Transverse colon (tissue), 4 donors: Measurements from ENCODE around the gene PITPNC1. TPM values are rescaled to one million over a fixed set of nuclear protein-coding genes. Genes with fewer than 3 reads are reported as not detected.
"Not testable (repeated sequence)": the region's sequence is repeated elsewhere in the genome, so short reads cannot be mapped to it uniquely, and the experiment has no call there.

Experiments
- DNase-seq: peaks from one replicate; pipeline ENCODE4 v3.0.0-alpha.2; 2019
- H3K27ac ChIP-seq, 4 donors: fragments of 200-600 bp; sonication (generic); 2 replicates each; pipeline ENCODE4 v1.5.1; 2016 to 2018; ENCODE audit warnings: inconsistent platforms in 4 of 4
- H3K27me3 ChIP-seq: fragments of 200-600 bp; sonication (generic); 2 replicates; pipeline ENCODE4 v1.5.1; 2017; ENCODE audit warnings: inconsistent platforms
- H3K36me3 ChIP-seq, 4 donors: fragments of 200-600 bp; sonication (generic); 2 replicates each; pipeline ENCODE4 v1.5.1; 2017 to 2019; ENCODE audit warnings: inconsistent platforms in 4 of 4
- H3K4me1 ChIP-seq, 4 donors: fragments of 200-600 bp; sonication (generic); 2 replicates each; pipeline ENCODE4 v1.5.1; 2017 to 2020; ENCODE audit warnings: inconsistent platforms in 4 of 4
- H3K4me3 ChIP-seq, 4 donors: fragments of 200-600 bp; sonication (generic); 1 replicate in 1 of 4; 2 replicates in 3 of 4; pipeline versions ENCODE4 v1.5.1 to v1.6.1; 2017 to 2019; ENCODE audit warnings: inconsistent platforms in 4 of 4
- H3K9me3 ChIP-seq, 2 donors: fragments of 200-600 bp; sonication (generic); 2 replicates each; pipeline ENCODE4 v1.5.1; 2017 to 2019; ENCODE audit warnings: inconsistent platforms in 2 of 2
- CTCF ChIP-seq, 5 experiments: fragments of 200-600 bp in 3 of 5; fragments of 450-650 bp in 2 of 5; sonication (generic) in 3 of 5; IDR thresholded peaks; 1 replicate in 2 of 5; 2 replicates in 3 of 5; pipeline ENCODE4 v1.5.1; 2016 to 2017; ENCODE audit warnings: antibody characterized with exemption in 5 of 5, inconsistent platforms in 3 of 5, mild to moderate bottlenecking in 2 of 5, moderate library complexity in 1 of 5
- EP300 ChIP-seq: sonication (generic); formaldehyde crosslinking; IDR thresholded peaks from one replicate; pipeline ENCODE4 v1.6.1; 2017; ENCODE audit warnings: antibody characterized with exemption, low read depth
- POLR2A ChIP-seq: fragments of 450-650 bp; IDR thresholded peaks from one replicate; pipeline ENCODE4 v1.6.1; 2016; ENCODE audit warnings: antibody characterized with exemption, mild to moderate bottlenecking, moderate library complexity
- POLR2AphosphoS5 ChIP-seq, 3 donors: sonication (generic); formaldehyde crosslinking; IDR thresholded peaks; one replicate each; pipeline ENCODE4 v1.6.1; 2016; ENCODE audit warnings: antibody characterized with exemption in 3 of 3
- WGBS, 2 donors: methylation state at CpG; one replicate each; pipeline ENCODE4 v1.1.5; 2018; ENCODE audit warnings: low coverage in 1 of 2; 5-methylcytosine and 5-hydroxymethylcytosine counted together
- in situ Hi-C, 4 donors: fragments of 200-750 bp; cut with MboI; loops; one replicate each; pipeline versions ENCODE4 v1.15.0 to v1.15.1; 2017; ENCODE audit warnings: low sequenced_read_pairs in 3 of 4, low pct_ligation_motif_present in 1 of 4, low pct_unique_long_range_greater_than_20kb in 1 of 4
- intact Hi-C: fragments of 100-400 bp; cut with DNase I; formaldehyde crosslinking; loops from one replicate; pipeline ENCODE4 v1.15.1; 2023; ENCODE audit warnings: low total_unique reads
- total RNA-seq, 4 donors: library from RNA; depleted of rRNA; stranded (reverse); fragments of >200 nt; gene quantifications; one replicate each; pipeline ENCODE4 v1.1.0, GENCODE V29; 2016

PITPNC1 gene
- total RNA-seq, 4 donors from 2014 or later: 1.6 to 10.3 (median 4.0) TPM

GRCh38 chr17:67493812-67494211 is 116.7 kb downstream of the PITPNC1 start:
- Histone ChIP-seq H3K36me3 (no peaks in the 10 kb centered on the region), H3K4me1 (peaks cover 0 to 20% (median 5%) of the 10 kb centered on the region in 4 donors), H3K4me3 (no peak overlapping the region), H3K27me3 (no peaks in the 10 kb centered on the region), H3K9me3 (no peaks in the 10 kb centered on the region), H3K27ac (no peak overlapping the region)
- in situ Hi-C loops: loop anchor here in 1 of 4 donors (25.0 kb wide), 2 partner anchors 118 to 193 kb away; no protein-coding TSS in a partner anchor
- intact Hi-C loops: loop anchor here (5.0 kb wide), 1 partner anchor 508 kb away; no protein-coding TSS in a partner anchor
- DNase-seq: no peak
- 61 to 72% methylated on average over 3 to 4 of the region's 4 CpGs for WGBS, 2 donors
- no peak for TF ChIP-seq EP300
- no peak for TF ChIP-seq POLR2AphosphoS5 (IDR thresholded peaks at IDR 0.05)

- in situ Hi-C loops: loop anchor here in 1 of 4 donors (25.0 kb wide), 2 partner anchors 117 to 192 kb away; no protein-coding TSS in a partner anchor
- H3K27ac ChIP-seq, H3K9me3 ChIP-seq, H3K27me3 ChIP-seq, intact Hi-C loops, H3K4me3 ChIP-seq, DNase-seq, H3K36me3 ChIP-seq: not testable (repeated sequence)
- H3K4me1 ChIP-seq: peaks cover 0 to 17% (median 5%) of the 10 kb centered on the region in 4 donors
- WGBS, 2 donors: 93 to 98% methylated on average over 5 of the region's 5 CpGs
Observed at GRCh38 chr17:67495534-67495933, 118.5 kb downstream of the PITPNC1 start.

GRCh38 chr17:67496286-67496685 is 119.2 kb downstream of the PITPNC1 start:
- no peak for TF ChIP-seq POLR2A
- no peak for TF ChIP-seq EP300
- no peak for TF ChIP-seq POLR2AphosphoS5 (IDR thresholded peaks at IDR 0.05)
- TF ChIP-seq CTCF (IDR thresholded peaks at IDR 0.05): no peak
- no peak overlapping the region for H3K4me3 ChIP-seq
- H3K36me3 ChIP-seq: no peaks in the 10 kb centered on the region
- H3K27ac ChIP-seq: no peak overlapping the region
- WGBS, 2 donors: 82 to 87% methylated on average over 7 of the region's 7 CpGs
- H3K4me1 ChIP-seq: peaks cover 0 to 14% (median 3%) of the 10 kb centered on the region in 4 donors
- H3K27me3 ChIP-seq: no peaks in the 10 kb centered on the region
- in situ Hi-C loops (loop anchor here in 1 of 4 donors (25.0 kb wide), 2 partner anchors 116 to 191 kb away; no protein-coding TSS in a partner anchor), intact Hi-C loops (no loop called here)
- H3K9me3 ChIP-seq: no peaks in the 10 kb centered on the region
- no peak for DNase-seq

GRCh38 chr17:67499685-67500084 is 122.6 kb downstream of the PITPNC1 start:
- no peaks in the 10 kb centered on the region for H3K9me3 ChIP-seq
- no peak overlapping the region for H3K27ac ChIP-seq
- no peak for TF ChIP-seq POLR2A
- TF ChIP-seq POLR2AphosphoS5 (IDR thresholded peaks at IDR 0.05): no peak
- TF ChIP-seq EP300: no peak
- no peak for TF ChIP-seq CTCF (IDR thresholded peaks at IDR 0.05)
- in situ Hi-C loops (loop anchor here in 1 of 4 donors (25.0 kb wide), 2 partner anchors 113 to 188 kb away; no protein-coding TSS in a partner anchor), intact Hi-C loops (no loop called here)
- H3K36me3 ChIP-seq: no peaks in the 10 kb centered on the region
- WGBS, 2 donors: 78 to 89% methylated on average over 4 of the region's 4 CpGs
- no peaks in the 10 kb centered on the region for H3K27me3 ChIP-seq
- no peak overlapping the region for H3K4me3 ChIP-seq
- no peak for DNase-seq
- H3K4me1 ChIP-seq: no peaks in the 10 kb centered on the region

- Histone ChIP-seq H3K27ac (no peak overlapping the region), H3K27me3 (no peaks in the 10 kb centered on the region), H3K9me3 (no peaks in the 10 kb centered on the region), H3K4me3 (no peak overlapping the region), H3K4me1 (no peaks in the 10 kb centered on the region), H3K36me3 (no peaks in the 10 kb centered on the region)
- 54 to 72% methylated on average over 2 of the region's 2 CpGs for WGBS, 2 donors
- DNase-seq: no peak
- intact Hi-C loops (no loop called here), in situ Hi-C loops (no loop called here)
- TF ChIP-seq POLR2AphosphoS5 (IDR thresholded peaks at IDR 0.05) (no peak), POLR2A (no peak), CTCF (IDR thresholded peaks at IDR 0.05) (no peak), EP300 (no peak)
Observed at GRCh38 chr17:67500261-67500660, 123.2 kb downstream of the PITPNC1 start.
